Uterus (tissue), 2 donors: Measurements from ENCODE around the gene PRAC2.

ENCODE experiments used
- CTCF ChIP-seq, 4 experiments: fragments of 200-600 bp in 2 of 4; fragments of 450-650 bp in 2 of 4; sonication (generic) in 2 of 4; IDR thresholded peaks; one replicate each; pipeline ENCODE4 v1.5.1; 2016 to 2019; ENCODE audit warnings: antibody characterized with exemption in 4 of 4, mild to moderate bottlenecking in 2 of 4, moderate library complexity in 1 of 4
- POLR2A ChIP-seq, 2 donors: fragments of 450-650 bp; IDR thresholded peaks; one replicate each; pipeline ENCODE4 v1.6.1; 2016; ENCODE audit warnings: antibody characterized with exemption in 2 of 2, mild to moderate bottlenecking in 1 of 2, moderate library complexity in 1 of 2

GRCh38 chr17:48726114-48726915, 3.3 kb downstream of the PRAC2 start:
- TF ChIP-seq CTCF (IDR thresholded peaks at IDR 0.05) (no peak), POLR2A (IDR thresholded peaks at IDR 0.05) (no peak)
